Activated CD8-positive, alpha-beta memory T cell treated with anti-CD3 and anti-CD28 coated beads, Interleukin-2, amount 50 U/mL, for 24 hours (primary cell): ENCODE measurements around the gene ALPP.
"Not testable (repeated sequence)": the region's sequence is repeated elsewhere in the genome, so short reads cannot be mapped to it uniquely, and the experiment has no call there.

Experiments used
- DNase-seq: peaks from one replicate; pipeline ENCODE4 v3.0.0-alpha.2; 2020; ENCODE audit errors: extremely low read depth

Gene ALPP

DNA sequence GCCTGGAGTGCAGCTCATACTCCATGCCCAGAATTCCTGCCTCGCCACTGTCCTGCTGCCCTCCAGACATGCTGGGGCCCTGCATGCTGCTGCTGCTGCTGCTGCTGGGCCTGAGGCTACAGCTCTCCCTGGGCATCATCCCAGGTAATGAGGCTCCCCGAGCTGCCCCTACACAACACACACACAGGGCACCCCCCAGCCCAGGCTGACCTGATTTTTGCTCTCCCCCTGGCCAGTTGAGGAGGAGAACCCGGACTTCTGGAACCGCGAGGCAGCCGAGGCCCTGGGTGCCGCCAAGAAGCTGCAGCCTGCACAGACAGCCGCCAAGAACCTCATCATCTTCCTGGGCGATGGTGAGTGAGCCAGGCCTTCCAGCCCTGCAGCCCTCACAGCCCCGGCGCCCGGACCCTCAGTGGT, at the start of gene ALPP:
Gene ALPP, plus strand, starts transcription at position 17 of the 417 bp plus-strand sequence. Its CDS starts 52 bp downstream, at position 69.
- not testable (repeated sequence) for DNase-seq

DNA sequence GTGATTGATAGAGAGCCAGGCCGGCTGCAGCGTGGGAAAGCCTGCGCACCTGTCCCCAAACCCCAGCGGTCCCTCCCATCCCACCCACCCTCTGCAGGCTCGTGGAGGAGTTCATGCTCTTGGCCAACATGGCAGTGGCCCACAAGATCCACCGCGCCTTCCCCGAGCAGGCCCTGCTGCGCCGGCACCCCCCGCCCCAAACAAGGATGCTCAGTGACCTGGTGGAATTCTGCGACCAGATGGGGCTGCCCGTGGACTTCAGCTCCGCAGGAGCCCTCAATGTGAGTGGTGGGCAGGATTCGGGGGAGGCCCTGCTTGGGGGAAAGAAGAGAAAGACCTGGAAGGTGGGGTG, 48.9 kb upstream of the ALPP start:
- no peak for DNase-seq

DNA sequence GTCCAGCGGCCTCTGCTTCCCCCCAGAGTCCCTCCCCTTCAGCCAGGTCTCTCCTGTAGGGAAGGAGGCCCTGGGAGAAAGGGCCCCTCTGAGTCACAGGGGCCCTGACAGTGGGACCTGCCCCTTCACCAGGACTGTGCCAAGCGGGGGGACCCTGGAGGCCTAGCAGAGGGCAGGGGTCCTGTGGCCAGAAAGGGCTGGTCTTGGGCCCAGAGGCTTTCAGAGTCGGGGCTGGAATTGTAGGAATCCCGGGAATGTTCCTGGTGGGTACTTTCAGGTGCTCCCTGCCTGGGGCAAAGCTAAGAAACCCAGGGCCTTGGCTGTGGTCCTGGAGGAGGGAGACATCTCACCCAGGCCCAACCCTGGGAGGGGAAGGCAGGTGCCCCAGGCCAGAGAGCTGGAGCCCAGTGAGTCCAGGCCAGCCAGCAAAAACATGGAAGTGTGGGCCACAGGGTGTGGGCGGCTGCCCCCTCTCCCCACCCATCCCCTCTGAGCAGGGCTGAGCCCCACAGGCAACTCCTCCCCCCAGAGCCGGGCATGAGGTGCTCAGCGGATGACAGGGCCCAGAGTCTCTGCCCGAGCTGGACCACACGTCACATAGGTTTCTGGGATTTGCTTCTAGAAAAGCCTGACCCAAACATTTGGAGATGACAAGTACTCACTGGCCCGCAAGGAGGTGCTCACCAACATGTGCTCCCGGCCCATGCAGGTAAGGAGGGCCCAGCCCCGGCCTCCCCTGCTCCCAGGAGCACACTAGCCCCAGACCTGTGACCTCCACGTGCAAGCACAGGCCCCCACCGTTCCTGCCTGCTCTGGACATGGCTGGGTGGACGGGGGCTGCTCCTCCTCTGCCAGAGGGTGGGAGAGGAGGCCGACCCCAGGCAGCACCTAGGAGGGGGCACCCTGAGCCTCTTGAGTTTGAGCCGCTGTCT, 48.2 kb upstream of the ALPP start:
- DNase-seq = no peak

DNA sequence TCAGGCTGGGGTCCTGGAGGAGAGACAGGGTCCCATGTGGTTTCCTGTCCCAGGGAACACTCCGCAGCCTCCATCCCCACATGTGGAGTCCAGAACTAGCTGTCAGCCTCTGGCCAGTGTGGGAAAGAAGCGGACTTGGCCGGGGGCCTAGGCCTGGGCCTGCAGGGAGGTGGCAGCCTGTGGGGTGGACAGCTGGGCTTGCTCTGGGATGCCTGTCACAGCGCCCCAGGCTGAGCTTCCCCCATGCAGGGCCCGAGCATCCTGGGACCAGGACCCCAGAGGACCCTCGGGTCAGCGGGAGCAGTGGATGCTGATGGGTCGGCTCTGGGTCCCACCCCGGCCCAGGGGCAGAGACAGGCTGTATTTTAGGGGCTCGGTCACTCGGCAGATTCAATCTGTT, 47.5 kb upstream of the ALPP start:
- not testable (repeated sequence) for DNase-seq

- not testable (repeated sequence) for DNase-seq
These were observed 46.9 kb upstream of the ALPP start for GRCh38 chr2:232331641-232332040.

- not testable (repeated sequence) for DNase-seq
These were observed 46.2 kb upstream of the ALPP start for GRCh38 chr2:232332244-232332939.

GRCh38 chr2:232332940-232333259, 45.7 kb upstream of the ALPP start:
- no peak for DNase-seq

GRCh38 chr2:232333361-232334135, 45.0 kb upstream of the ALPP start:
- no peak for DNase-seq

DNA sequence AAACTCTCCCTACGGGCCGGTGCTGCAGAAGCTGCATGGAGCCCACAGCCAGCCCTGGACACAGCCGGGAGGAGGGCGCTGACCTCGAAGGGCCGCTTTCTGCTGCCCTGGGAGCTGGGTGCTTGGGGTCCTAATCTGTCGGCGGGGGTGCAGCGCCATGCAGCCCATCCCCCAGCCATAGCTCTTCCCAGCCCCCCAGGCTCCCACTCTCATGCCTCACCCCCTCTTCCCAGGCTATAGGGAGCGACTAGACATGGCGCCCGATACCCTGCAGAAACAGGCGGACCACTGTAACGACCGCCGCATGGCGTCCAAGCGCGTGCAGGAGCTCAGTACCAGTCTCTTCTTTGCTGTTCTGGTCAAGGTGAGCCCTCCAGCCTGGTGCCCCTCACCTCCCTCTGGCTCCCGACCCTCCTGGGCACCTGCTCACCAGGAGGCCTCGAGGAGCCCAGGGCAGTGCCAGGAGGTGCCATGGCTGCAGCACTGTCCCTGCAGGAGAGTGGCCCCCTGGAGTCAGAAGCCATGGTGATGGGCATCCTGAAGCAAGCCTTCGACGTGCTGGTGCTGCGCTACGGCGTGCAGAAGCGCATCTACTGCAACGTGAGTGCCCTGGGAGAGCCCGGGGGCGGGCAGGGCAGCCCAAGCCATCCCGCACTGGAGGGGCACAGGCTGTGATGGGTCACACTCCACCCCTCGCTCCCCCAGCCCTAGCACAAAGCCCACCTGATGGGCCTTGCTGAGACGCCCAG, 44.2 kb upstream of the ALPP start:
- not testable (repeated sequence) for DNase-seq

- DNase-seq = not testable (repeated sequence)
These were observed 43.7 kb upstream of the ALPP start for GRCh38 chr2:232334885-232335205.

GRCh38 chr2:232335206-232335858, 43.2 kb upstream of the ALPP start:
- DNase-seq = not testable (repeated sequence)

- DNase-seq = no peak
These were observed 42.7 kb upstream of the ALPP start for GRCh38 chr2:232335859-232336215.

- no peak for DNase-seq
These were observed 42.3 kb upstream of the ALPP start for GRCh38 chr2:232336241-232336736.

- DNase-seq = no peak
These were observed 41.4 kb upstream of the ALPP start for GRCh38 chr2:232336981-232337720.

DNA sequence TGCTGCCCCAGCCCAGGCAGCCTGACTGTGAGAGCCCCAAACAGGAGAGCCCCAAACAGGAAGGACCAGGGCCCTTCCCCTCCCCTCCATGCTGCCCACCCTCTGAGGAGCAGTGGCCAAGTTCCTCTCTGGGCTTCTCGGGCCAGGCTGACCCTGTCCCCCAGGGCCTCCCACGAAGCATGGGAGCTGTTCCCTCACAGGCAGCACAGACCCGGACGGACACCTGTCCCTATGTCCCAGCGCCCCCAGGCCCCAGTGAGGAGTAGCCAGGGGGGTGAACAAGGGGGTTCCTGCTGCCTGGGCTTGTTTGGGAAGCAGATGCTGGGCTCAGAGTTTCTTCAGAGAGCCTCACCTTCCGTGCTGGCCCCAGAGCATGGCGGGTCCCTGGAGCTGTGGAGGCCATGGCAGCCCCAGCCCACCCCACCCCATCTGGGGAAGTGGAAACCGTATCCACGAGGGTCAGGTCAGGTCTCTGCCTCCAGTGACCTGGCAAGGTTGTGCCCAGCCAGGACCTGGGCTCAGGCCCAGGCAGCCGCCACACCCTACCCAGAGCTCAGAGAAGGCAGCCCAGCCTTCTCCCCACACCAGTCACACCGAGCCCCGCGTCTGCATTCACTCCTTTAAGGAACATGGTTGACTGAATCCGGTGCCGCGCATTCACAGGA, 40.3 kb upstream of the ALPP start:
- not testable (repeated sequence) for DNase-seq

DNA sequence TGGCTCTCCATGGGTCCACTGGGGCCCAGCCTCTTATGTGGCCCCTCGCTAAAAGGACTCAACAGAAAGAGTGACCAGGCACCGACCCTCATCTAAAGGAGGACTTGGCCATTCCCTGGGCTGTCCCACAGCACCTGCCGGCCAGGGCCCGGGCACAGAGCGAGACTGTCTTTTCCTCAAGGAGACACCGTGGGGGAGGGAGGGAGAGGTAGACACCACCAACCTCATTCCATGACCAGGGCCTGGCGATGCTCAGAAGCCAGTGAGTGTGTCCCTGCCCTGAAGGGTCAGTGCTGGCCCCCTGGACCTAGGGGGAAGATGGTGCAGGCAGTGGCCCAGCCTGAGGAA, 39.8 kb upstream of the ALPP start:
- no peak for DNase-seq

DNA sequence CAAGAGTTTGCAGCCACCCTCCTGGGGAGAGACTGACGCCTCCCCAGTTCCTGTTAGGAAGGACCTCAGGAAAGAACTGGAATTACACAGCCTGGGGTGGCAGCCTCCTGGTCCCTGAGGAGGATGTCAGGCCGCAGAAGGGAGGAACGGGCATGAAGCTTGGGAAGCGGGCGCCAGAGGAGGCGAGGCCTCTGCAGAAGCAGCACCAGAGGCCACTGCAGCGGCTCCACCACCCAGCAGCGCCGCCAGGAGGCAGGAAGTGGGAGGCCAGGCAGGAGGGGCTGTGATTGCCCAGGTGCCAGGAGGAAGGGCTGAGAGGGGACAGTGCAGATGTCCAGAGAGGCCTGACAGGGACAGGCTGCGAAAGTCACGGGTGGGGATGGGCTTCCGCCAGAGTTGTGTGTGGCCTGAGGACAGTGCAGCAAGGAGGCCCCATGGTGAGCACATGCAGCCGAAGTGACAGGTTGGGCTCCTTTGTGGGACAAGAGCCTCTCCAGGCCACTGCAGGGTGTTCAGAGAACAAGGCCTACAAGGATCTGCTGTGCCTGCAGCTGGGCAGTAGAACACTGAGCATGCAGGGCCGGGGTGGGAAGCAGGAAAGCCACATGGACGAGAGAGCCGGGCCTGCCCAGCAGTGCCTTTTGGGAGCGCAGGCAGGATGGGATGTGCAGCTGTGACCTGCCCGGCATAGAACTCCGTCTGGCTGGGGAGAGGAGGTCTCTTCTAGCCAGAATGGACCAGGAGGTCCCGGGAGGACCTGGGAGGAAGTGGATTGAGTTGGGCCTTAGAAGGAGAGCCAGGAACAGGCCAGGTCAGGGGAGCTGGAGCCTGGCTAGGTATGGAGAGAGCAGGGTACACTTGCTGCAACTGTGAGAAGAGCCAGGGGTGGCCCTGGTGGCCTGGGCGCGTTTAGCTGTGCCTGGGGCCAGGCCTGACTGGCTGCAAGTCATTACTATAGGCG, 39.1 kb upstream of the ALPP start:
- no peak for DNase-seq

DNA sequence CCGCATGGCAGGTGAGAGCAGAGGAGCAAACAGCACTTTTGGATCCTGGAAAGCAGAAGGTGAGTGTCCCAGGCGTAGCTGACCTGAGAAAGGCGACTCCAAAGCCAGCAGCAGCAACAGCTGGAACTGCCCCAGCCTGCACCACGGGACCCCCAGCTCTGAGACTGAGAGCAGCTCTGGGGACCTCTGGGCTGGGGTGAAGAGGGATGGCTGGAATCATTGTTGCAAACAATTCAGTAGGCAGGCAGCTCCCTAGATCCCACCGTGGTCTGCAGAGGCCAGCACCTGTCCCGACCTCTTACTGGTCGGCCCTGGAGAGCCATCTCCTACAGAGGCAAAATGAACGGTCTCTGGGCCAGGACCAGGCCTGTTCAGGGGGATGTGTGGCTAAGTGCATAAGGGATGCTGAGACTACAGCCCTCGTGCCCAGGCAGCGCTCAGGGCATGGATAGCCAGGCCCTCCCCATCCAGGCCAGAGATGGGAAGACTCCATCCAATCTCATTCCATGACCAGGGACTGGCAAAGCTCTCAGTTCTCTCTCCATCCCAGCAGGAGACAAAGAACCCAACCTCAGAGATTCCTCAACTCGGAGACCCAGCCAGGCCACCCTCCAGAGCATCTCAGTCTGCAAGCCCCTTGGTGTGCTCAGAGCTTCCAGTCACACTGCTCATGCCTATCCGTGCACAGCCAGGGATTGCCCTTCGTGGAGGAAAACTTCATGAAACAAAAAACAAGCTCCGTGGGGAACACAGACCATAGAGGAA, 38.2 kb upstream of the ALPP start:
- no peak for DNase-seq
